ENCODE results near the gene KDM4C.

DNA sequence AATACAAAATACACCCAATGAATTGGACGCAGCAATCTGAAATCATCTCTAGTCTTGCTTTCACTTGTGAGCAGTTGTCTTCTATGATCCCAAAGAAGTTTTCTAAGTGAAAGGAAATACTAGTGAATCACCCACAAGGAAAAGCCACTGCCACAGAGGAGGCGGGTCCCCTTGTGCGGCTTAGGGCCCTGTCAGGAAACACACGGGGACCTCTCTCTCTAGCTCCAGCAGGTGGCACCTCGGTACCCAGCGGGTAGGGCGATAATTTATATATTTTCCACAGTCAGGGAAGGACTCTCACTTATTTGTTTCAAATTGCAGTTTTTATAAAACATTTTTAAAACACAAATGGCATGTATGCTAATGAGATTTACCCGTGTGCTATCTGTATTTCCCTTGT is 417.1 kb downstream of the KDM4C start:
- TF ChIP-seq, protein P1, sequence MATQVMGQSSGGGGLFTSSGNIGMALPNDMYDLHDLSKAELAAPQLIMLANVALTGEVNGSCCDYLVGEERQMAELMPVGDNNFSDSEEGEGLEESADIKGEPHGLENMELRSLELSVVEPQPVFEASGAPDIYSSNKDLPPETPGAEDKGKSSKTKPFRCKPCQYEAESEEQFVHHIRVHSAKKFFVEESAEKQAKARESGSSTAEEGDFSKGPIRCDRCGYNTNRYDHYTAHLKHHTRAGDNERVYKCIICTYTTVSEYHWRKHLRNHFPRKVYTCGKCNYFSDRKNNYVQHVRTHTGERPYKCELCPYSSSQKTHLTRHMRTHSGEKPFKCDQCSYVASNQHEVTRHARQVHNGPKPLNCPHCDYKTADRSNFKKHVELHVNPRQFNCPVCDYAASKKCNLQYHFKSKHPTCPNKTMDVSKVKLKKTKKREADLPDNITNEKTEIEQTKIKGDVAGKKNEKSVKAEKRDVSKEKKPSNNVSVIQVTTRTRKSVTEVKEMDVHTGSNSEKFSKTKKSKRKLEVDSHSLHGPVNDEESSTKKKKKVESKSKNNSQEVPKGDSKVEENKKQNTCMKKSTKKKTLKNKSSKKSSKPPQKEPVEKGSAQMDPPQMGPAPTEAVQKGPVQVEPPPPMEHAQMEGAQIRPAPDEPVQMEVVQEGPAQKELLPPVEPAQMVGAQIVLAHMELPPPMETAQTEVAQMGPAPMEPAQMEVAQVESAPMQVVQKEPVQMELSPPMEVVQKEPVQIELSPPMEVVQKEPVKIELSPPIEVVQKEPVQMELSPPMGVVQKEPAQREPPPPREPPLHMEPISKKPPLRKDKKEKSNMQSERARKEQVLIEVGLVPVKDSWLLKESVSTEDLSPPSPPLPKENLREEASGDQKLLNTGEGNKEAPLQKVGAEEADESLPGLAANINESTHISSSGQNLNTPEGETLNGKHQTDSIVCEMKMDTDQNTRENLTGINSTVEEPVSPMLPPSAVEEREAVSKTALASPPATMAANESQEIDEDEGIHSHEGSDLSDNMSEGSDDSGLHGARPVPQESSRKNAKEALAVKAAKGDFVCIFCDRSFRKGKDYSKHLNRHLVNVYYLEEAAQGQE (IDR thresholded peaks at IDR 0.05; ENCODE audit: insufficient read depth in 1 of 2, low read depth in 2 of 2, low read length in 1 of 2) = no peak
- TF ChIP-seq, protein P2, sequence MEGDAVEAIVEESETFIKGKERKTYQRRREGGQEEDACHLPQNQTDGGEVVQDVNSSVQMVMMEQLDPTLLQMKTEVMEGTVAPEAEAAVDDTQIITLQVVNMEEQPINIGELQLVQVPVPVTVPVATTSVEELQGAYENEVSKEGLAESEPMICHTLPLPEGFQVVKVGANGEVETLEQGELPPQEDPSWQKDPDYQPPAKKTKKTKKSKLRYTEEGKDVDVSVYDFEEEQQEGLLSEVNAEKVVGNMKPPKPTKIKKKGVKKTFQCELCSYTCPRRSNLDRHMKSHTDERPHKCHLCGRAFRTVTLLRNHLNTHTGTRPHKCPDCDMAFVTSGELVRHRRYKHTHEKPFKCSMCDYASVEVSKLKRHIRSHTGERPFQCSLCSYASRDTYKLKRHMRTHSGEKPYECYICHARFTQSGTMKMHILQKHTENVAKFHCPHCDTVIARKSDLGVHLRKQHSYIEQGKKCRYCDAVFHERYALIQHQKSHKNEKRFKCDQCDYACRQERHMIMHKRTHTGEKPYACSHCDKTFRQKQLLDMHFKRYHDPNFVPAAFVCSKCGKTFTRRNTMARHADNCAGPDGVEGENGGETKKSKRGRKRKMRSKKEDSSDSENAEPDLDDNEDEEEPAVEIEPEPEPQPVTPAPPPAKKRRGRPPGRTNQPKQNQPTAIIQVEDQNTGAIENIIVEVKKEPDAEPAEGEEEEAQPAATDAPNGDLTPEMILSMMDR (IDR thresholded peaks at IDR 0.05) = no peak
